Umbilical cord (tissue), 2 donors: ENCODE measurements around the gene CCR3. TPM values are rescaled to one million over a fixed set of nuclear protein-coding genes. Genes with fewer than 3 reads are reported as not detected.

Experiments used
- DNase-seq: peaks from one replicate; pipeline ENCODE4 v3.0.0-alpha.2; 2015; ENCODE audit warnings: low spot score
- total RNA-seq: library from RNA; depleted of rRNA; stranded (reverse); fragments of >200 nt; gene quantifications from one replicate; pipeline ENCODE4 v1.2.3, GENCODE V29; 2014; ENCODE audit warnings: low replicate concordance; ENCODE audit not compliant: insufficient read depth

CCR3 gene
- total RNA-seq, 1 donor from 2014 or later, result 41.7 TPM

DNA sequence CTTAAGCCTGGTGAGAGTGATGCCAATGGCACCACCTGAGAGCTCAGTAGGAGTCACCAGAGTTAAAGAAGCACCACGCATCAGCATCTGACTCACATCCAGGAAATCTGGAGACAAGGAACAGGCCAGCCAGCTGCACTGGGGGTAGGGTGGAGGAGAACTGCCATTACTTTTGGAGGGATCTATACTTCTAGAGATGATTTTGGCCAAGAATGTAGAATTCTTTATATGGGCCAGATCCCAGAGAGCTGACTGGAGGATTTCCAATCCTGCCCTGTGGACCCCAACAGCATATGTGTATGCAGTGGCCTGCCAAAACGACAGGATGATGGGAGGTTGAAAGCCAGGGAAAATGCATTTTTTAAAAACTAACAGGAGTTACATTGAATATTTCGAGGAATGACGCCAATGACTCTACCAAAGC is 29.8 kb downstream of the CCR3 start:
- DNase-seq, result no peak

DNA sequence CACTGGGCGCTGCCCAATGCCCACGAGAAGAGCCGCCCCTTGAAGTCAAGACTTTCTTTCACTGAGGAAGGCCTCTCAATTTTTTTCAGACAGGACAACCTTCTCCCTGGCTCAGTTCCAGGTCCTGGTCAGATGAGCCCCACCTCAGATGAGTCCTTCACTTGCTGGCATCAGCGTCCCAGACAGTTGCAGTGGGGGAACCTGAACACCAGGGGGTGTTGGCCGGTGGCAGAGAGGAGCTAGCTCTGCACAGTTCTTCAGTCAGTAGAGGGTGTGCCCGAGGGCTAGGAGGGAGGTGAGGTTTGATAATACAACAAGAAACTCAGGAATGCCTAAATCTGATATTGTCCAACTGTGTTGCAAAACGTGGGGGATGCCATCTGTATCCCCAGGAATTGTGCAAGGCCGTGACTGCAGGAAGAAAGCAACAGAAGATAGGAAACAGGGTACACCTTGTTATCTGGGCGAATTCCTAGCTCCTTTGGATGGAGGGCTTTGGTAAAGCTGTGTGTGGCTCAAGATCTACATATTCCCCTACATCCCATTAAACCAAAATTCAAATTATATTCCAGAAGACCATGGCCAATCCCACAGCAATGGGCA is 34.3 kb downstream of the CCR3 start:
- no peak for DNase-seq

DNA sequence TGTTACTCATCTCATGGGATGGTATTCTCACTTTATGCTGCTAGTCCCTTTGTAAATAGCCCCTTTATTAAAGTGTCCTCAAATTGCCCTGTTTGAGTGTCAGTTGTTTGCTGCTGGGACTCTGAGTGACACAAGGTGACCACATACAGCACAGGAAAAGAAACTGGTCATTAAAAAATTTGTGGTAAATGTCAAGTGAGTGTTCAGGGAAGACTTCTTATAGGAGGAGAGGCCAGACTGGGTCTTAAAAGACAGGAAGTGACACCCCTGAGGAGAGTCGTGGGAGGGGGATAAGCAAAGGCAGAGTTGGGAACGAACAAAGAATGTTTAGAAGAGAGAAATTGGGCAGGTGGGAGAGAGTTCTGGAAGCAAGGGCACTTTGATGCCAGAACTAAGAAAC is 35.2 kb downstream of the CCR3 start:
- no peak for DNase-seq

DNA sequence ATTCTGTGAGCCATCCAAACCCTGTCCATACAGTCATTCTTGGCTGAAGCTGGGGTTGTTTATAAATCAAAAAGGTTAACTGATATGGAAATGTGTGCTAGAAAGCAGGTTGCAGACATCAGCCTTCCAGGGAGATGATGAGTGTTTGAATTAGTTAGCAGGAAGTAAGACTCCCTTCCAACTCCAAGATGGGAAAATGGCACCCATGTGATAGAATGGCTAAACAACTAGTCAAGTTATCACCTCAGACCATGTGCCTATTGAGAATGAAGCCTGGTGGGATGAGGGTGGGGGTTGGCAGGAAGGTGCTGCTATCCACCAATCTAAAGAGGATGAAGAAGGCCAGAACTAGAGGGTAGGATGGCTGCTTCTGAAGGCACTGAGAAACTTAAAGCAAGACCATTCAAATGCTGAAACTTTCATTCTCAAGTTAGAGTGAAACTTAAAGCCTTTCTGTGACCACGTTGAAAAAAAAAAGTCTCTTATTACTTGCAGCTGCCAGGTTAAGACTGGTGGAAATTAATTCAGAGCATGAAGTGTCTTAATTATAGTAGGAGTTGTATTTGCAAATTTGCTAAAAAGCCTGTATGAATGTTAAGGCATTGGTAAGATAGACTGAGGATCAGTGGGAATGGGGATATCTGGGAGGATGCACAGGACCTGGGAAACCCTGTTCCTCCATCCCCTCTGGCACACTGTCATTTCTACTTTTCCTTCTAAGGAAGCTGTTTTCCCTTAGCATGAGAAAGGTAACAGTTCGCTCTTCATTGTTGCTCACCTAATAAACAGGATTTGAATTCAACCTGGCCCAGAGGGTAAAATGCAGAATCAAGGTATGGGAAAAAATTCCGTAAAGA is 36.8 kb downstream of the CCR3 start:
- DNase-seq, result no peak

DNA sequence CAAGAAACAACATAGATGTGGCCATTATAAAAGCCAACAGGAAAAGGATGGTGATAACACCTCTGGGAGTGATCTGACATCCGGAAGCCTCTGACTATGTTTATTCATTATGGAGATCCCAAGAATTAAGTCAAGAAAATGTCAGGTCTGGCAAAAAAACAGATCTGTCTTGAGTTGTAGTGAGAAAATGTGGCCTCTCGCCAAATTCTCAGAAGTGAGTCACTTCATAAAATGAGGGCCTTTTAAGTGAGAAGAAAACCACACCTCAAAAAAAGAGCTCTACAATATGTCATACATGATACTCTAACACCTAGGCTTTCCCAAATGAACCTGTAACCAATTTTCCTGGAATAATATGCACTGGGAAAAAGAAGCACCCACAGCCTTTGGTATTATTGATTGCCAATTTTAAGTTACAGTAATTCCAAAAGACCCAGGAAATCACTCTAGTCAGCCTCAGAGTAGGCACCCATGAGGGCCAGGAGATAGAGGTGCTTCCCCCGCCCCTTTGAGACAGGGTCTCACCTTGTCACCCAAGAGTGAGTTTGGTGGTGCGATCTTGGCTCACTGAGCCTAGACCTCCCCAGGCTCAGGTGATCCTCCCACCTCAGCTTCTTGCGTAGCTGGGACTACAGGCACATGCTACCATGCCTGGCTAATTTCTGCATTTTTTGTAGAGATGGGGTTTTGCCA is 38.0 kb downstream of the CCR3 start:
- DNase-seq, result peak; percentile 17

DNA sequence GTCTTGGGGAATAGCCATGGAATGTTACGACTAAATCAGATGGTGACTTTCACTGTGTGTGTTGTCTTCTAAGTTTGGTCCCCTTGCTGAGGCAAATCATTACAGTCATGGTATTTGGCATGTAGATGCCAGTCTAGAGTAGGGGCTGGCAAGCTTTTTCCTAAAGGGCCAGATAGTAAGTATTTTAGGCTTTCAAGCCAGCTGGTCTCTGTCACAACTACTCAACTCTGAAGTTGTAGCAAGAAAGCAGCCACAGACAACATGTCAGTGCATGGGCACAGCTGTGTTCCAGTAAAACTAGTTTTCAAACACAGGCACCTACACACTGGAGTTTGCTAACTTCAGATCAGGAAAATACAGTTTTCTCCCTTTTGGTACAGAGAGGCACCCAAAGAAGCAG is 39.3 kb downstream of the CCR3 start:
- no peak for DNase-seq

DNA sequence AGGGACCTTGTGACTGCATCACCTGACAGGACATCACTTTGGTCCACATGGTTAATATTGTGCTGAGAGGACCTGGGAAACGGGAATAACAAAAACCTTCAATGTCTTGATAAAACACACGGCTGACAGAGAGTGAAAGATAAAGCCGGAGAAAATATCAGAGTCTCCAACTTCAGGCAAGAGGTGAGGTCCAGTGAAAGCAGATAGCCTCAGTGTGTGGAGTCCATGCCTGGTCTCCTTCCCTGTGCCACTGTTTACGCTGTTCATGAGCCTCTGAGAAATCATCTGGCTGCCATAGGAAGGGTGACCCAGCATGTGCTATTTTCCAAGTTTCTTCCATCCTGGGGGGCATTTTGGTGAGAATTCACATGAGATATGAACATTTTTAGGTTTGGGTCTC is 39.8 kb downstream of the CCR3 start:
- DNase-seq, result no peak

DNA sequence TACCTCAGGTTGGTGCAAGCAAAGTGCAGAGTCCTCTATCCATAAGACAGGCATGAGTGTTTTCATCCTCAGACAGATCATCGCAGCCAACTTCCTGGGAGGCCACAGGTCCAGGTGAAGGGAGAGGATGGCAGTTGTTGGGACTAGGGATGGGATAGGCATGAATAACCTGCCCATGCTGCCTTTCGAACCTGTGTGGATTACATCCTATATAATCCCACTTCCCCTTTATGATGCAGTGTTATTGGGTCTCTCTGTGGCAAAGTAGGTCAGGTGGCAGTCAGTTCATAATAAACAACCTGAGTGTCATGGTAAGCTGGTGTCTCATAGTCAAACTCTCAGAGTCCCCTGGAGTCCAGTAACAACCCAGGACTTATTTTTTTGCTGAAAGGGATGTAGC is 40.4 kb downstream of the CCR3 start:
- no peak for DNase-seq

DNA sequence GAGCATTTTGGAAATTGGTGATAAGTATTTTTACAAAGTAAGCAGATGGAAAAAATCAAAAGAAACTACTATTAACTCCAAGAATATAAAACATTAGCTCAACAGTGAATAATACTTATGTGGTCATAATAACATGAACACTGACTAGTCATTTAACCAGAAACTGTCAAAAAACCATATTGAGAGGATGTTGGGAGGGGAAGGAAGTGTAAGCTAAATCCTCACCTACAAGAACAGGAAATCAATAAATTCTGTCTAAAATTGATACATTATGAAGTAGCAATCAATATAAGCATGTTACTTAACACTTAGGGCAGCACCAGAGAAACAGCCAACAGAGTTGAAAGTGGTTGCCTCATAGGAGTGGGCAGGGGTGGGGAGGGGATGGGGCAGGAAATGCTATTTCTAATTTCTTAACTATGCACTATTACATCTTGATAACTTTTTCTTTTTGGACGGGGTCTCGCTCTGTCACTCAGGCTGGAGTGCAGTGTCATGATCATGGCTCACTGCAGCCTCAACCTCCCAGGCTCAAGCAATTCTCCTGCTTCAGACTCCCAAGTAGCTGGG is 41.7 kb downstream of the CCR3 start:
- DNase-seq, result no peak

DNA sequence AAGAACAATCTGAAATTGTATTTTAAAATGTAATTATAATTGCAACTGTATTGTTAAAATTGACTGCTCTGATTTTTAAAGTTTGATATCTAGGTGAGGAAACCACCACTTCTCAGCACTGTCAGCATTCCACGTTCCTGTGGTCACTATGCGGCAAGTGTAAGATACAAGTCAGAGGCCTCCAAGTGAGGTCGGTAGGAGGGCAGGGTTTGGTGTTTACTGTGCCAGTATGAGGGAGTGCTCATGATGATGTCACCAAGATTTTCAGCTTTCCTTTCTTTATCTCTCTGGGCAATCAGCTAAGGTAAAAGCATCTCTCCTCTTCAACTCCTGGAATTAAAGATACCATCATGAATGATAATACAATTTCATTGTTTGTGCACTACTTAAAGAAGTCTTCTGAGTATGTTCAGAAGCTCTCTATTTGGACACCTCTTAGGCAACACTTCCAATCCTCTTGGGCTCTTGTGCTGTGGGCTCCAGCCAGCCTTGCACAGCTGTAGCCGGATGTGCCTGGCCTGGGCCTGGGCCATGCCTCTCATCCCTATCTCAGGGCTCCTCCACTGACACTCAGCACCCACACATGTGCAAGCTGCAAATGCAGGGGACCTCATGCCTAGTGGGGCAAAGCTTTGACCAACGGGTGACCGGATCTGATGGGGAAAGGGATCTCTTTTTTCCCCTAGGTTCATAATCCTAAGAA is 42.9 kb downstream of the CCR3 start:
- no peak for DNase-seq

DNA sequence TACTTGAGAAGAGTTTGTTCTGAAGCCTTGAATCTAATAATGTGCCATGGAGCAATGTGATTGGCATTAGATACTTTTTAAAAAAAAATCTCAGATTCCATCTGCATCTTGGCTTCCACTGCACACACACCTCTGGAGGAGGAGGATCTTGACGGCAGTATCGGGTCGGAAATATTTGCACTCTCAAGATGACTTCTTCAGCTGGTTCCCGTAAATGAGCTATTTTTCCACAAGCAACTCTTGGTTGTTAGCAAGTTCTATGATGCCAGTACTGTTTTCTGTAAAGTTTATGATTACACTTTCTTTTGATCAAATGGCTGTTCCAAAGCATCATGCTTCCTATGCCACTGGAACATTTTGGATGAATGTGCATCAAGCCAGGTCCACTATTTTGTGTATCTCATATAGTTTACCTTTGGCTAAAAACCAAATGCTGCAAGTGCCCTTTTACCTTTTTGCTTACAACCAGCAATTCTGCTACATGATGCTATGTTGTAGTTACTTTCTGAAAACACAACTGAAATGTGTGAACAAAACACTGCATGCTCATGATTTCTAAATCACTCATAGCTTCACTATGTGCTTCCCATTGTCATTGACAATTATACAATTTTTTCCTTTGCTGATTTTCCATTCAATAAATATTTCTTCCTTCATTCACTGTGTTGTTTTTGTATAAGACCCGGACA is 43.8 kb downstream of the CCR3 start:
- DNase-seq, result no peak

DNA sequence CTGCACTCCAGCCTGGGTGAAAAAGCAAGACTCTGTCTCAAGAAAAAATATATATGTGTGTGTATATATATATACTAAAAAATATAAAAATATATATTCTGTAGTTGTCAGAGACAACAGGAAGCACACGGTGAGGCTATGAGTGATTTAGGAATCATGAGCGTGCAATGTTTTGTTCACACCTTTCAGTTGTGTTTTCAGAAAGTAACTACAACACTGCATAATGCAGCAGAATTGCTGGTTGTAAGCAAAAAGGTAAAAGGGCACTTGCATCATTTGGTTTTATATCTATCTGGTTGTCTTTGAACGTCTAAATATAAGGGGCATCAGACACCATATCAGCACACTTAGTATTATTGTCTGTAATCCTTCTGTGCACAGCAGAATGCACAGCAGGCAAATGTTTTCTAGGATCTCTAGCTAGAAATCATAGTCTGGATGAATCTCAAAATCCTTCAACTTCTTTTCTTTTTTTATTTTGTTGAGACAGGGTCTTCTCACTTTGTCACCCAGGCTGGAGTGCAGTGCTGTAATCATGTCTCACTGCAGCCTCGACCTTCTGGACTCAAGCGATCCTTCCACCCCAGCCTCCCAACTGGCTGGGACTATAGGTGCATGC is 44.8 kb downstream of the CCR3 start:
- DNase-seq, result no peak

DNA sequence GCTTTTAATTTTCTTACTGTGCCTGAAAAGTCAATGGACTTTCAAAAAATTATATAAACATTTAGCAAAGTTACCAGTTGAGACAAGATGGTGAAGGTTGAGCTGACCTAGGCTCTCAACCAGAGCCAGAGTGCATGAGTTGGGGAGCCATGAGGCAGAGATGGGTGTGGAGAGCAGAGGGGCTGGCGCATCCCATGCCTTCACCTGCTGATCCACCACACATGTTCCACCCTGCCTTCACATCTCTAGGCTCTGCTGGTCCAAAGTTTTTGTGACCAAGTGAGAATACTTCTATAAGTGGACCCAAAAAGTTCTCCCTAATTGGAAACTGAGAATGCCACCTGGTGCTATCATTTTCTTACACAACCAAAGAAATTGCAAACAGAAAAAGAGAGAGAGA is 47.3 kb downstream of the CCR3 start:
- no peak for DNase-seq

DNA sequence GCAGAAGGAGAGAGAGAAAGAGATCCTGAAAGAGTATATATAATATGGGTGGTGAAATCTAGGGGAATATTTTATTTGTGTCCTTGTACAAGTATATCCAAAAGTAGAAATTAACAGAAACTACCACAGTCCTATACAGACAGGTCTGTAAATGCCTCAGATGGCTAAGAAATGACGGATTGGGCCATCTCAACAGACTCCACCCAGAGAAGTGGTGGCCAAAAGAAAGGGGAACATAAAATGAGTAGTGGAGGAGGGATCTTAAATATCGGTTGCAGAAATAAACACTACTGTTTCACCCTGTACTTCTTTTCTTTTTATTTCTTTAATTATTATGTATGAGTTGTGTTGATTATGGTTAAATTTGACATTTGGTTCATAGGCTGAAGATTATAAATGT is 47.7 kb downstream of the CCR3 start:
- DNase-seq, result no peak

DNA sequence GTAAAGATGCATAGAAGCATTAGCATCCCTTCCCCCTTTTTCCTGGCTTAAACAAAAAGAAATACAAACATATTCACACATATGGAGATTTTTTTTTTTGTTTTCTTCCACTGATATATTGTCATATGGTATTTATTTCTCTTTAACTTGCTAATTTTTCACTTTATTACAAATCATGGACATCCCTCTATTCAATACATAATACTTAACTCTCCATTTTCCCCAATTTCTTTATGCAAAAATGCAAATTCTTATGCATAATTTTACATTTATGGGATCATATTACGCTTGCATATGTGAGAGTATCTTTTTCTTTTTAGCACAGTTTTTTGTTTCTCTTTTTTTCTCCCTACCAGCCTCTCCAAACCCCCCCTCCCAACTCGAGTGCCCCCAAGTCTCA is 48.8 kb downstream of the CCR3 start:
- no peak for DNase-seq

DNA sequence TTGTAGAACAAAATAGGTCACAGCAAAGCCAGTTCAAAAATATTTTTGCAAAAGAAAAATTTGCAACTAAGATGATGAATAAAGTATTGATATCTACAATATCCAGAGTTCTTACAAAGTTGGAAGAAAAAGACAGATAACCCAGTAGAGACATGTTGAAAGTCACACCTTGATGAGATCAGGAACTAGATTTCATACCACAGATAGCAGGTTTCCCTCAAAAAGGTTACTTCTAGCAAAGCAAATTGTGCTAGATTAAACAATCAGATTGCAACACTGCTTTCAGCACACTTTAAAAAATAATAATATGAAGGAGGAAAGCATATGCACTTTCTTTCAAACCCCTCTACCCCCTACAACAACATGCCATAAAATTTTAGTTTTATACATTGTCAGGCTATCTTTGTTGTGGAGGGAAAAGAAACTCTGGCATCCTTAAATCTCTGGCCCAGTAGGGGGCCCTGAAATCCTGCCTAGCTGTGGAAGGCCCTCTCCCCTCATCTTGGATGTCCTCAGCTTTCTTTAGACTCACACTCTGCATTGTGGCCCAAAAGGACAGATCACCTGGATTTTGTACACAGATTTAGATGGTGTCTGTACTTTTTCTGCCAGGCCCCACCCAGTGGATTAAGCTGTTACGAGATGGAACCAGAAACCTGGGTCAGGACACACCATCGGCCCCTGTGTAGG is 50.9 kb downstream of the CCR3 start:
- DNase-seq, result no peak

DNA sequence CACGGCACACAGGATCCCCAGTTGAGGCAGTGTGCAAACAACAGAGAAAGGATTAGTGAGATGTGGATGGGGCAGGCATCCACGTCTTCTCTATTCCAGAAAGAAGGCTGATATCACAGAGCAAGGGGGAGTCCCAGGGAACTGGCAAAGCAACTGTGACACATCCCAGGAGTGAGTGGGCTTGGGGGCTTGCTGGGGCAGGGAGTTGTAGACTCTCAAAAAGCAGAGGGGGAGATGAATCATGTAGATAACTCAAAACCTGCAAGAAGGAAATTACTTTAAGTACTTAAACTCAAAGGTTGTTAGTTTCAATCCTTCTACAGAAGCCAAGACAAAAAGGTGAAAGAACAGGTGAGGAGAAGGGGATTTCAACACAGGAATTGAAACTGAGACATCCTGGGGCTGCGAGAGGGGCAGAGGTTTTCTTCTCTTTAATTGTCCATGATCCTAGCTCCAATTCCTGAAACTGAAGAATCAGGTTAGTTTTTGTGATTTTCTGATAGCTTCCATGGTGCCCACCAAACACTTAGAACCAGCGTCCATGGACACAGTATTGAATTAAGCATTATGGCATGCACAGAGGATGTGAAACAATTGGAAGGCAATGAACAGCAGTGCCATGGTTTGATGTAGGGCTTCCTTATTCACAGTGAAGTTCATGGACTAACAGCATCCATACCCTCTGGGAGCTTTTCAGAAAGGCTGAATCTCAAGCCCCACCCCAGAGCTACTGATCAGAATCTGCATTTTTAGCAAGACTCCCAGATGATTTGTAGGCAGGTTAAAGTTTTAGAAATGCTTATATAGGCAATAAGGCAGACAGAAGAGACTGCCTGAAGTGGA is 52.0 kb downstream of the CCR3 start:
- no peak for DNase-seq

DNA sequence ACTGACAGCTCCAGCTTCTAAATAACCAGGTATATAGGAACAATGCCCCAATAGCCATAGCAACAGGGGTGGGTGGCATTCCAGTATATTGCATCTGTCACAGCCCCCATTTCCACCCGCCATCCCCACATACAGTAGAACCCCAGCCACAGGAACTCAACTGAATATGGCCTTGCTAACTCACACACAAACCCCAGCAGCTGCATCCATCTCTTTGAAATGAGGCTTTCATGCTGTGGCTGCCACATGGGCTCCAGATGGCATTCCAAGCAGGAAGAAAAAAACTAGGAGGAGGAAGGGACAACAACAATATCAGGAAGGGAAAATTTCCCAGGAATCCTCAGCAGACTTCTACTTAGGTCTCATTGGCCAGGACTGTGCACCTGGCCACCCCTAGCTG is 54.6 kb downstream of the CCR3 start:
- DNase-seq, result no peak
